ENCODE data around the gene C12orf60. TPM values are rescaled to one million over a fixed set of nuclear protein-coding genes. Genes with fewer than 3 reads are reported as not detected.

The C12orf60 gene
- total RNA-seq, 1 experiment from 2014 or later = 1.9 TPM

DNA sequence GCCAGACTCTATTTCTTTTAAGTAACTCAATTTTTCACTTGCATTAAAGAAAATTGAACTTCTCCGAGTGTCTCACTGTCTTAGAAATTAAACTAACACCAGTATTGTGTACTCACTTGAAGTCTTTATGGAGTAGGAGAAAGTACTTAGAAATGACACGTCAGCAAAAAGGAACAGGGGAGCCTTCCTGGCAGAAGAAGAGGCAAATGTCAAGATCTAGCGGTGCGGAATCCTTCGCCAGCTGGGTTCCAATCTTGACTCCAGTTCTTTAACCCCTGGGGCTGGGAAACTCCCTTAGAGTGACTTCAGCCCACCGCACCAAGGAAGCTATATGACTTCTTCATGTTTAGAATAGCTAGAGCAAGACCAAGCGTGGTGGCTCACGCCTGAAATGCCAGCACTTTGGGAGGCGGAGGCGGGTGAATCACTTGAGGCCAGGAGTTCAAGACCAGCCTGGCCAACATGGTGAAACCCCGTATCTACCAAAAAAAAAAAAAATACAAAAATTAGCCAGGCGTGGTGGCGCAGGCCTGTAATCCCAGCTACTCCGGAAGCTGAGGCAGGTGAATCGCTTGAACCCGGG is 34.6 kb upstream of the C12orf60 start:
- Histone ChIP-seq H3K79me2 (ENCODE audit: insufficient read depth, low read length) (no peaks in the 10 kb centered on the region; the same call in 1 of the 2 replicates), H3K18ac (ENCODE audit: insufficient read length, low read depth, low read length) (peak overlapping the region; percentile 55)
- peaks cover 18 to 33% (median 26%) of the 10 kb centered on the region in 3 experiments for H3K36me3 Mint-ChIP-seq (ENCODE audit: insufficient read depth in 1 of 3, low read depth in 3 of 3)

More for the DNA sequence above, 34.6 kb upstream of the C12orf60 start:
- no peak overlapping the region for H3K56ac ChIP-seq (ENCODE audit: insufficient read length, low read depth, low read length)
- WGBS (ENCODE audit: extremely low coverage, insufficient read length, low lambda C conversion rate) = no CpG with 5 or more reads among the region's 16 CpGs
- peak overlapping the region; percentile 89 for H3K4me2 ChIP-seq (ENCODE audit: insufficient read depth, insufficient read length, low read length)
- peaks cover 3% of the 10 kb centered on the region for H4K20me1 ChIP-seq (ENCODE audit: control insufficient read depth, insufficient read depth, insufficient read length)
- H3K23ac ChIP-seq (ENCODE audit: insufficient read length, low read depth, low read length) = no peak overlapping the region
- H3K9ac ChIP-seq (ENCODE audit: extremely low read depth, insufficient read length, low read length) = peak overlapping the region; percentile 92
- peaks cover 5% of the 10 kb centered on the region; the same call in 1 of the 2 replicates for H3K27me3 Mint-ChIP-seq (ENCODE audit: low read depth)
- no peak overlapping the region for H4K8ac ChIP-seq (replicated peaks; ENCODE audit: insufficient read length, low read depth, low read length)
- no peak overlapping the region for H3T11ph ChIP-seq (ENCODE audit: low read length)
- no peak overlapping the region for H4K91ac ChIP-seq (ENCODE audit: insufficient read length, low read depth, low read length)
- H2AFZ ChIP-seq (ENCODE audit: low read length) = no peak overlapping the region
- no peak overlapping the region for H2BK15ac ChIP-seq (ENCODE audit: low read depth, low read length)
- H4K5ac ChIP-seq (ENCODE audit: insufficient read length, low read depth, low read length) = no peak overlapping the region
- TF ChIP-seq, protein P1, sequence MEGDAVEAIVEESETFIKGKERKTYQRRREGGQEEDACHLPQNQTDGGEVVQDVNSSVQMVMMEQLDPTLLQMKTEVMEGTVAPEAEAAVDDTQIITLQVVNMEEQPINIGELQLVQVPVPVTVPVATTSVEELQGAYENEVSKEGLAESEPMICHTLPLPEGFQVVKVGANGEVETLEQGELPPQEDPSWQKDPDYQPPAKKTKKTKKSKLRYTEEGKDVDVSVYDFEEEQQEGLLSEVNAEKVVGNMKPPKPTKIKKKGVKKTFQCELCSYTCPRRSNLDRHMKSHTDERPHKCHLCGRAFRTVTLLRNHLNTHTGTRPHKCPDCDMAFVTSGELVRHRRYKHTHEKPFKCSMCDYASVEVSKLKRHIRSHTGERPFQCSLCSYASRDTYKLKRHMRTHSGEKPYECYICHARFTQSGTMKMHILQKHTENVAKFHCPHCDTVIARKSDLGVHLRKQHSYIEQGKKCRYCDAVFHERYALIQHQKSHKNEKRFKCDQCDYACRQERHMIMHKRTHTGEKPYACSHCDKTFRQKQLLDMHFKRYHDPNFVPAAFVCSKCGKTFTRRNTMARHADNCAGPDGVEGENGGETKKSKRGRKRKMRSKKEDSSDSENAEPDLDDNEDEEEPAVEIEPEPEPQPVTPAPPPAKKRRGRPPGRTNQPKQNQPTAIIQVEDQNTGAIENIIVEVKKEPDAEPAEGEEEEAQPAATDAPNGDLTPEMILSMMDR (conservative IDR thresholded peaks at IDR 0.05) = no peak
- H2BK20ac ChIP-seq (ENCODE audit: low read depth, low read length, poor library complexity, severe bottlenecking) = no peak overlapping the region
- peak; percentile 59 for DNase-seq
- H3K9me3 ChIP-seq (ENCODE audit: control insufficient read depth, low read depth, low read length) = no peaks in the 10 kb centered on the region
- H3K14ac ChIP-seq (ENCODE audit: insufficient read depth, low read length) = no peak overlapping the region
- H2BK120ac ChIP-seq (ENCODE audit: low read depth, low read length, poor library complexity, severe bottlenecking) = no peak overlapping the region
- no peak overlapping the region for H2BK12ac ChIP-seq (ENCODE audit: insufficient read length, low read depth, low read length)
- peaks cover 18 to 29% of the 10 kb centered on the region in 2 experiments for H3K4me1 Mint-ChIP-seq
- no peak overlapping the region for H2AK5ac ChIP-seq (ENCODE audit: insufficient read length, low read length)
- no peak overlapping the region for H2BK5ac ChIP-seq (ENCODE audit: insufficient read length, low read length)
- peak overlapping the region; percentile 96 to 98 for H3K4me3 Mint-ChIP-seq
- H3K79me1 ChIP-seq (ENCODE audit: insufficient read depth, low read depth, low read length, poor library complexity, severe bottlenecking) = no peaks in the 10 kb centered on the region
- no peaks in the 10 kb centered on the region for H3K4me1 ChIP-seq (ENCODE audit: insufficient read depth, low read length)
- H3K27ac Mint-ChIP-seq = peak overlapping the region; percentile 52 to 99 (median 79); a peak in 4 of 7 replicates
- H3K4ac ChIP-seq (ENCODE audit: low read depth, low read length) = no peak overlapping the region
- H3K9me3 Mint-ChIP-seq = peaks cover 7 to 9% of the 10 kb centered on the region in 2 experiments; a peak in 4 of 5 replicates
- no peaks in the 10 kb centered on the region for H3K27me3 ChIP-seq (ENCODE audit: insufficient read depth, low read length)
- H3K27ac ChIP-seq (ENCODE audit: insufficient read length, low read depth, low read length) = no peak overlapping the region
- peaks cover 8% of the 10 kb centered on the region for H3K23me2 ChIP-seq (ENCODE audit: insufficient read length, low read depth, low read length, poor library complexity, severe bottlenecking)
